ENCODE results near the gene BRIP1. TPM values are rescaled to one million over a fixed set of nuclear protein-coding genes. Genes with fewer than 3 reads are reported as not detected.

Gene BRIP1
- total and polyA plus RNA-seq, 9 of the 15 experiments (the other 6 are each of a cell fraction or from before 2014, with no cell fraction given), result 2.4 to 17.5 (median 11.2) TPM

DNA sequence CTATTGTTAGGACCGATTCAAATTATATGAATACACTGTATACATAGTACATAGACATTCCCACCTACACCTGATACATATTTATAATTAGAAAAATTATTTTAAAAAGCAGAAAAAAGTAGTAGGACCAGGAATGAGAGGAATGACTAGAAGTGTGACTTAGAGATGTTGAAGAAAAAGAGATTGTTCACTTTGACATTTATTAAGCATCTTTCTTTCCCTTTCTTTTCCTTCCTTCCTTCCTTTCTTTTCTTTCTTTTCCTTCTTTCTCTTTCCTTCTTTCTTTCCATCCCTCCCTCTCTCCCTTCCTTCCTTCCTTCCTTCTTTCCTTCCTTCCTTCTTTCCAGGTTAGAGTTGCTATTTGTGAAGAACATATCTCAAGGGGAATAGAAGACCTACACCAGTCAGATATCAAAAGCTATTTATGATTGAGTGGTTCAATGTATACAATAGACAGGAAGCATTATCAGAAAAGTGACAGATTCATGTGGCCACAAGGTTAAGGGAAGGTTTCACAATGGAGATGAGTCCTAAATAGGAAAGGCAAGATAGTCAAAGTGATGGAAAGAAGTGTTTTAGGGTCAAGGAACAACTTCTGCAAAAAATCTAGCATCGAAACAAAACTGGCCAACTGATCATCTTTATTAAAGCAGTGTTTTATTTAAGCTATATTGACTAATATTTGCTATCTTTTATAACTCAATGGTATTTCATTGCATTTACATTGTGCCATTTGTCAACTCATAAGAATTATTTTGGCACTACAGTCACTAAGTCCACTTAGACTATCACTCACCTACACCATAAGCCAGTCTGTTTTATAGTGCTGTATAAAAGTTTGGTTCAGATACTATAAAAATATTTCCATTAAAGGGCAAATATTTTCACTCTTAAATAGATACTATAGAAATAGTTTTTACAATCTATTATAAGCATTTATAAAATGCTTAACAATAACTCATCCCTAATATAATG lies 218.2 kb downstream of the BRIP1 start (continued):
- TF ChIP-seq BCLAF1 (IDR thresholded peaks at IDR 0.05; ENCODE audit: borderline replicate concordance in 1 of 2, control insufficient read depth in 1 of 2, low read depth in 2 of 2, low read length in 1 of 2) (peak in 1 of 2 experiments; percentile 87; a peak in 2 of 4 replicates), KLF1 (tag; IDR thresholded peaks at IDR 0.05) (no peak)

DNA sequence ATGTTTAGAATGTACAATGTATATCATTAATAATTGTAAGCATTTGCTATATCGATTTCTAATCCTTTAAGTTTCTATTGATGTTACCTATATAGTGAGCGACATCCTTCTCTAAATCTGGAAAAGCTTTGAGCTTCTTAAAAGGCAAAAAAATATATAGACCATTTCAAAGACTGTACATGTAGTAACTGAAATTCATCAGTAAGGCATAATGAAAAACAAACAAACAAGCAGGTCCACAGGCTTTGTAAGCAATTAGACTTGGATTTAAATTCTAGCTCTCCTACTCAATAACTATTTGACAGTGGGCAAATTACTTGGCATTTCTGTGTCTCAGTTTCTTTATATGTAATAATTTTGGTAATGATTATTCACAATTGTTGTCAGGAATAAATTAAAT lies 220.6 kb downstream of the BRIP1 start:
- H3K9me3 ChIP-seq (replicated peaks; ENCODE audit: control insufficient read depth, insufficient read depth, low read depth, low read length), result no peaks in the 10 kb centered on the region
- CTCF ChIA-PET (ENCODE audit: low intra/inter-chr PET ratio), result no interaction called here
- in situ Hi-C loops (cut with MboI), result no loop called here

More for the DNA sequence above, 220.6 kb downstream of the BRIP1 start:
- no peak overlapping the region for H3K4me2 ChIP-seq (ENCODE audit: insufficient read depth, low read length)
- H3K79me2 ChIP-seq (ENCODE audit: control insufficient read depth, insufficient read depth, low read length), result no peaks in the 10 kb centered on the region
- POLR2A ChIA-PET, result no interaction called here
- TF ChIP-seq CXXC5 (CRISPR knock-in tag; IDR thresholded peaks at IDR 0.05), result no peak
- TF ChIP-seq, protein P1, sequence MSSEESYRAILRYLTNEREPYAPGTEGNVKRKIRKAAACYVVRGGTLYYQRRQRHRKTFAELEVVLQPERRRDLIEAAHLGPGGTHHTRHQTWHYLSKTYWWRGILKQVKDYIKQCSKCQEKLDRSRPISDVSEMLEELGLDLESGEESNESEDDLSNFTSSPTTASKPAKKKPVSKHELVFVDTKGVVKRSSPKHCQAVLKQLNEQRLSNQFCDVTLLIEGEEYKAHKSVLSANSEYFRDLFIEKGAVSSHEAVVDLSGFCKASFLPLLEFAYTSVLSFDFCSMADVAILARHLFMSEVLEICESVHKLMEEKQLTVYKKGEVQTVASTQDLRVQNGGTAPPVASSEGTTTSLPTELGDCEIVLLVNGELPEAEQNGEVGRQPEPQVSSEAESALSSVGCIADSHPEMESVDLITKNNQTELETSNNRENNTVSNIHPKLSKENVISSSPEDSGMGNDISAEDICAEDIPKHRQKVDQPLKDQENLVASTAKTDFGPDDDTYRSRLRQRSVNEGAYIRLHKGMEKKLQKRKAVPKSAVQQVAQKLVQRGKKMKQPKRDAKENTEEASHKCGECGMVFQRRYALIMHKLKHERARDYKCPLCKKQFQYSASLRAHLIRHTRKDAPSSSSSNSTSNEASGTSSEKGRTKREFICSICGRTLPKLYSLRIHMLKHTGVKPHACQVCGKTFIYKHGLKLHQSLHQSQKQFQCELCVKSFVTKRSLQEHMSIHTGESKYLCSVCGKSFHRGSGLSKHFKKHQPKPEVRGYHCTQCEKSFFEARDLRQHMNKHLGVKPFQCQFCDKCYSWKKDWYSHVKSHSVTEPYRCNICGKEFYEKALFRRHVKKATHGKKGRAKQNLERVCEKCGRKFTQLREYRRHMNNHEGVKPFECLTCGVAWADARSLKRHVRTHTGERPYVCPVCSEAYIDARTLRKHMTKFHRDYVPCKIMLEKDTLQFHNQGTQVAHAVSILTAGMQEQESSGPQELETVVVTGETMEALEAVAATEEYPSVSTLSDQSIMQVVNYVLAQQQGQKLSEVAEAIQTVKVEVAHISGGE (CRISPR knock-in tag; IDR thresholded peaks at IDR 0.05), result peak in 1 of 3 experiments; percentile 92; a peak in 2 of 6 replicates
- H3K27me3 ChIP-seq (ENCODE audit: control insufficient read depth in 2 of 2, insufficient read depth in 2 of 2, low read length in 2 of 2), result peaks cover 6% of the 10 kb centered on the region in 2 experiments; a peak in 4 of 5 replicates
- FAIRE-seq, result no peak
- no peak overlapping the region for H3K27ac ChIP-seq (ENCODE audit: extremely low read depth, low read depth, low read length)
- intact Hi-C loops (cut with micrococcal nuclease), result no loop called here
- DNase-seq (ENCODE audit: extremely low read depth in 1 of 4, low spot score in 3 of 4), result no peak
- no peaks in the 10 kb centered on the region for H3K4me1 ChIP-seq (replicated peaks in 1 of 2; ENCODE audit: control insufficient read depth in 2 of 2, insufficient read depth in 2 of 2, low read length in 2 of 2)
- H3K36me3 ChIP-seq (ENCODE audit: control insufficient read depth, insufficient read depth, low read length), result no peaks in the 10 kb centered on the region
- no TSS peak for BruUV-seq (replicated peaks)
- 0% methylated on average over 2 of the region's 2 CpGs for WGBS (ENCODE audit: insufficient coverage, low coverage, missing lambda C conversion rate)
- H3K9ac ChIP-seq (ENCODE audit: insufficient read depth in 1 of 2, low read depth in 2 of 2, low read length in 2 of 2), result no peak overlapping the region
- ATAC-seq, result no peak
- no peak overlapping the region for H2AFZ ChIP-seq (ENCODE audit: low read depth, low read length)
- no peak overlapping the region for H3K4me3 ChIP-seq
- H4K20me1 ChIP-seq (replicated peaks; ENCODE audit: control insufficient read depth, insufficient read depth, low read length), result no peaks in the 10 kb centered on the region
- no peaks in the 10 kb centered on the region for H3K9me1 ChIP-seq (ENCODE audit: control insufficient read depth, insufficient read depth, low read length)
